A549 (cell line): ENCODE results near the gene RNF123. TPM values are rescaled to one million over a fixed set of nuclear protein-coding genes. Genes with fewer than 3 reads are reported as not detected.

Source experiments
- ATAC-seq, 2 experiments: fragments of 200-7000 bp in 1 of 2; fragments of >200 bp in 1 of 2; cut with Nextera tagmentation in 1 of 2; cut with Tn5 transposase in 1 of 2; 3 replicates each; pipeline versions ENCODE4 v1.8.0 to v1.9.1; 2018 to 2020; ENCODE audit warnings: mild to moderate bottlenecking in 1 of 2, moderate library complexity in 1 of 2
- CTCF ChIA-PET: fragments of 300-600 bp; sonication (Branson Sonifier 250); formaldehyde crosslinking; extraction: SDS; loops from one replicate; lab custom pipeline; 2021; ENCODE audit warnings: antibody characterized with exemption, inconsistent platforms; lab: Yijun Ruan, JAX
- POLR2A ChIA-PET: fragments of 350-600 bp; formaldehyde crosslinking; extraction: SDS; loops from one replicate; lab custom pipeline; 2021; ENCODE audit warnings: antibody characterized with exemption, inconsistent platforms; lab: Yijun Ruan, JAX
- DNase-seq, 2 experiments: peaks; one replicate each; pipeline versions ENCODE4 v3.0.0 to v3.0.0-alpha.2; 2011 to 2016; ENCODE audit warnings: low read depth in 1 of 2, low spot score in 1 of 2
- FAIRE-seq: peaks from 2 replicates; lab custom pipeline; 2011; peaks lifted over from hg19 to GRCh38; lab: Jason Lieb, UNC
- H3K27ac ChIP-seq, 2 experiments: fragments of >200 bp; sonication (Bioruptor Twin); formaldehyde crosslinking; 3 replicates each; pipeline ENCODE4 v1.5.1; 2016 to 2017
- H3K4me1 ChIP-seq: fragments of >200 bp; sonication (Bioruptor Twin); formaldehyde crosslinking; 3 replicates; pipeline ENCODE4 v1.6.1; 2016
- H3K4me2 ChIP-seq: fragments of >200 bp; sonication (Bioruptor Twin); formaldehyde crosslinking; 3 replicates; pipeline ENCODE4 v1.6.1; 2016
- H3K4me3 ChIP-seq: fragments of >200 bp; sonication (Bioruptor Twin); formaldehyde crosslinking; 3 replicates; pipeline ENCODE4 v1.5.1; 2016
- H3K9me3 ChIP-seq: fragments of >200 bp; sonication (Bioruptor Twin); formaldehyde crosslinking; 3 replicates; pipeline ENCODE4 v1.6.1; 2016
- CHD4 ChIP-seq: fragments of 200-600 bp; sonication (generic); IDR thresholded peaks from 2 replicates; pipeline ENCODE4 v1.6.1; 2016; ENCODE audit warnings: antibody characterized with exemption, mild to moderate bottlenecking, borderline replicate concordance
- E2F6 ChIP-seq: IDR thresholded peaks from 2 replicates; pipeline ENCODE4 v1.6.1; 2012; ENCODE audit warnings: low read depth, borderline replicate concordance
- ELK1 ChIP-seq: fragments of 150-350 bp; IDR thresholded peaks from 2 replicates; pipeline ENCODE4 v1.6.1; 2014; ENCODE audit warnings: low read depth, mild to moderate bottlenecking, low read length
- ESRRA ChIP-seq: fragments of 150-350 bp; IDR thresholded peaks from 2 replicates; pipeline ENCODE4 v1.6.1; 2014; ENCODE audit warnings: mild to moderate bottlenecking, low read length, borderline replicate concordance
- FOSB ChIP-seq: fragments of 250-450 bp; sonication (Bioruptor Pico); IDR thresholded peaks from 2 replicates; pipeline ENCODE4 v1.5.0; 2020; ENCODE audit warnings: mild to moderate bottlenecking, moderate library complexity
- FOXS1 ChIP-seq: fragments of 250-450 bp; sonication (Bioruptor Pico); IDR thresholded peaks from 2 replicates; pipeline ENCODE4 v1.5.0; 2020; ENCODE audit warnings: mild to moderate bottlenecking, moderate library complexity
- HOXB13 ChIP-seq: fragments of 250-450 bp; sonication (Bioruptor Pico); IDR thresholded peaks from 2 replicates; pipeline ENCODE4 v1.5.0; 2020; ENCODE audit warnings: low read depth, mild to moderate bottlenecking, moderate library complexity
- HOXB5 ChIP-seq: fragments of 250-450 bp; sonication (Bioruptor Pico); IDR thresholded peaks from 2 replicates; pipeline ENCODE4 v1.5.0; 2020; ENCODE audit warnings: mild to moderate bottlenecking, moderate library complexity
- MAFK ChIP-seq: fragments of 450-650 bp; IDR thresholded peaks from 2 replicates; pipeline ENCODE4 v1.6.1; 2014; ENCODE audit not compliant: partially characterized antibody
- MAX ChIP-seq: IDR thresholded peaks from 2 replicates; pipeline ENCODE4 v1.6.1; 2012
- POLR2AphosphoS2 ChIP-seq: conservative IDR thresholded peaks from 2 replicates; pipeline ENCODE4 v1.6.1; 2012; ENCODE audit warnings: low read length, improper control_type of control experiment, inconsistent platforms
- RARB ChIP-seq: fragments of 250-450 bp; sonication (Bioruptor Pico); IDR thresholded peaks from 2 replicates; pipeline ENCODE4 v1.8.0; 2021; ENCODE audit warnings: mild to moderate bottlenecking, moderate library complexity
- TP53 ChIP-seq: fragments of 250-450 bp; sonication (Bioruptor Pico); IDR thresholded peaks from 2 replicates; pipeline ENCODE4 v1.5.0; 2021; ENCODE audit warnings: mild to moderate bottlenecking, moderate library complexity
- ZSCAN20 ChIP-seq: fragments of 250-450 bp; sonication (Bioruptor Pico); IDR thresholded peaks from 2 replicates; pipeline ENCODE4 v1.8.0; 2022; ENCODE audit warnings: mild to moderate bottlenecking, moderate library complexity
- WGBS: methylation state at CpG from one replicate; pipeline ENCODE4 v1.1.6; 2017; ENCODE audit errors: missing lambda C conversion rate; 5-methylcytosine and 5-hydroxymethylcytosine counted together
- polyA plus RNA-seq, 4 experiments: library from polyadenylated mRNA; depleted of rRNA in 3 of 4; stranded (reverse); fragments of >200 nt; fragmentation: RNase III in 1 of 4; extraction: RNeasy Plus Mini Kit Qiagen cat#74134 plus additional on column Dnase treatment in 1 of 4; gene quantifications; 2 replicates in 3 of 4; 3 replicates in 1 of 4; pipeline ENCODE4 v1.2.3, GENCODE V29; 2011 to 2017
- TF ChIP-seq, protein P1 (sequence below): fragments of >200 bp; sonication (Bioruptor Twin); formaldehyde crosslinking; IDR thresholded peaks from 3 replicates; pipeline ENCODE4 v1.5.1; 2016
- TF ChIP-seq, protein P2 (sequence below): fragments of 450-650 bp; IDR thresholded peaks from 2 replicates; pipeline ENCODE4 v1.6.1; 2014; ENCODE audit warnings: antibody characterized with exemption

RNF123 gene
- polyA plus RNA-seq, 2 of the 4 experiments (the other 2 are of a cell fraction), result 14.4 to 16.0 TPM

GRCh38 chr3:49671291-49672288, 17.8 kb upstream of the RNF123 start (continued):
- TF ChIP-seq ELK1 (no peak), MAX (no peak), CHD4 (no peak), HOXB13 (CRISPR knock-in tag) (no peak), MAFK (no peak), POLR2AphosphoS2 (no peak), FOXS1 (CRISPR knock-in tag) (no peak), RARB (CRISPR knock-in tag) (no peak), ZSCAN20 (no peak)
- TF ChIP-seq, protein P1, sequence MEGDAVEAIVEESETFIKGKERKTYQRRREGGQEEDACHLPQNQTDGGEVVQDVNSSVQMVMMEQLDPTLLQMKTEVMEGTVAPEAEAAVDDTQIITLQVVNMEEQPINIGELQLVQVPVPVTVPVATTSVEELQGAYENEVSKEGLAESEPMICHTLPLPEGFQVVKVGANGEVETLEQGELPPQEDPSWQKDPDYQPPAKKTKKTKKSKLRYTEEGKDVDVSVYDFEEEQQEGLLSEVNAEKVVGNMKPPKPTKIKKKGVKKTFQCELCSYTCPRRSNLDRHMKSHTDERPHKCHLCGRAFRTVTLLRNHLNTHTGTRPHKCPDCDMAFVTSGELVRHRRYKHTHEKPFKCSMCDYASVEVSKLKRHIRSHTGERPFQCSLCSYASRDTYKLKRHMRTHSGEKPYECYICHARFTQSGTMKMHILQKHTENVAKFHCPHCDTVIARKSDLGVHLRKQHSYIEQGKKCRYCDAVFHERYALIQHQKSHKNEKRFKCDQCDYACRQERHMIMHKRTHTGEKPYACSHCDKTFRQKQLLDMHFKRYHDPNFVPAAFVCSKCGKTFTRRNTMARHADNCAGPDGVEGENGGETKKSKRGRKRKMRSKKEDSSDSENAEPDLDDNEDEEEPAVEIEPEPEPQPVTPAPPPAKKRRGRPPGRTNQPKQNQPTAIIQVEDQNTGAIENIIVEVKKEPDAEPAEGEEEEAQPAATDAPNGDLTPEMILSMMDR, result peak; percentile 65
- TF ChIP-seq, protein P2, sequence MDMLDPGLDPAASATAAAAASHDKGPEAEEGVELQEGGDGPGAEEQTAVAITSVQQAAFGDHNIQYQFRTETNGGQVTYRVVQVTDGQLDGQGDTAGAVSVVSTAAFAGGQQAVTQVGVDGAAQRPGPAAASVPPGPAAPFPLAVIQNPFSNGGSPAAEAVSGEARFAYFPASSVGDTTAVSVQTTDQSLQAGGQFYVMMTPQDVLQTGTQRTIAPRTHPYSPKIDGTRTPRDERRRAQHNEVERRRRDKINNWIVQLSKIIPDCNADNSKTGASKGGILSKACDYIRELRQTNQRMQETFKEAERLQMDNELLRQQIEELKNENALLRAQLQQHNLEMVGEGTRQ, result no peak

DNA sequence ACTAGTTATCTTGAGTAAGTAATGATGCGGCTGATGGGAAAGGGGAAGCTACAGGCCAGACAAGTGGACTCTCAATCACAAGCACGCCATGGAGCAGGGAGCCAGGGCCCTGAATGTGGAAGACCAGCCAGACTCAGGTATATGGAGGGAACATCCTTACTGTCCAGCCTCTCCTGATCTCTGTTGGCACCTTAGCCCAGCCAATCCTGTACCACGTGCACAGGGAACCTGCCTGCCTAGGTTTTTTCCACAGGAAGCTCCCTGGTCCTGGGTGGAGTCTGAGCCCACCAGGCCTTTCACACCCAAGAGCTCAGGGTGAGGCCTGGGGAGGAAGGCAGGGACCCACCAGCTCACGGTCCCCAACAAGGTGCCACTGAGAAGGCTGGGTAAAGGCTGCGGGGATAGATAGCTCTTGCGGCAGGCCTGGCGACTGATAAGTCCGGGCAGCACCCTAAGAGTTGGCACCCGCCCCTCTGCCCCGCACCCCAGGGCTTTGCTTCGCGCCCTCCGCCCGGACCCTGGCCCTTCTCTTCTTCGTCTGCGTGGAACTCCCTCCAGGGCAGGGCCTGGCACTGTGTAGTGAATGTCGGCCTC, 16.1 kb upstream of the RNF123 start:
- Histone ChIP-seq H3K9me3 (no peaks in the 10 kb centered on the region), H3K4me3 (peak overlapping the region; percentile 99), H3K27ac (peak overlapping the region; percentile 91 to 97), H3K4me2 (peak overlapping the region; percentile 100), H3K4me1 (peaks cover 26% of the 10 kb centered on the region)
- FAIRE-seq (no peak), DNase-seq (peak; percentile 35 to 43), ATAC-seq (peak; percentile 2 to 6; a peak in 4 of 6 replicates)
- ChIA-PET POLR2A (interaction anchor here (0.7 to 1.1 kb wide), 3 partner anchors 119 to 166 kb away, joined by 3 to 4 read pairs (median 4); partner anchors contain the start of gene BSN), CTCF (interaction anchor here (0.6 to 5.4 kb wide), 8 partner anchors 10 to 542 kb away, joined by 3 to 210 read pairs (median 10); partner anchors contain the start of gene BSN)
- 50% methylated on average over 2 of the region's 17 CpGs for WGBS
- TF ChIP-seq HOXB5 (CRISPR knock-in tag) (0 out of 2 replicates have a peak, but pooled peaks have one; percentile 65), ELK1 (no peak), RARB (CRISPR knock-in tag) (no peak), E2F6 (no peak), TP53 (no peak), FOSB (CRISPR knock-in tag) (no peak), ESRRA (no peak), POLR2AphosphoS2 (no peak)
